EH (cell line): ENCODE measurements around the gene SETBP1.

Experiments
- DNase-seq: peaks from one replicate; pipeline ENCODE4 v3.0.0-alpha.2; 2015; ENCODE audit warnings: low read depth

Gene SETBP1

GRCh38 chr18:44680273-44681075 lies at the start of gene SETBP1:
TSS of gene SETBP1 (plus strand) at chr18:44680888. CDS start at chr18:44701347, 20,459 bp downstream.
- DNase-seq, result peak; percentile 17

- no peak for DNase-seq
Measured at GRCh38 chr18:44632469-44633145, 48.1 kb upstream of the SETBP1 start.

GRCh38 chr18:44635546-44635945 lies 45.1 kb upstream of the SETBP1 start:
- no peak for DNase-seq

- no peak for DNase-seq
Measured at GRCh38 chr18:44636241-44636640, 44.4 kb upstream of the SETBP1 start.

GRCh38 chr18:44637210-44638033 lies 43.3 kb upstream of the SETBP1 start:
- peak; percentile 59 for DNase-seq

- no peak for DNase-seq
Measured at GRCh38 chr18:44638034-44638540, 42.6 kb upstream of the SETBP1 start.

- DNase-seq, result no peak
Measured at GRCh38 chr18:44638811-44639210, 41.9 kb upstream of the SETBP1 start.

- no peak for DNase-seq
Measured at GRCh38 chr18:44643004-44643403, 37.7 kb upstream of the SETBP1 start.

- DNase-seq, result peak; percentile 84
Measured at GRCh38 chr18:44651478-44651877, 29.2 kb upstream of the SETBP1 start.

- no peak for DNase-seq
Measured at GRCh38 chr18:44651918-44652572, 28.6 kb upstream of the SETBP1 start.

GRCh38 chr18:44652722-44653121 lies 28.0 kb upstream of the SETBP1 start:
- DNase-seq, result peak; percentile 24

- peak; percentile 85 for DNase-seq
Measured at GRCh38 chr18:44654573-44654972, 26.1 kb upstream of the SETBP1 start.

- DNase-seq, result no peak
Measured at GRCh38 chr18:44655435-44655834, 25.3 kb upstream of the SETBP1 start.

- DNase-seq, result no peak
Measured at GRCh38 chr18:44659771-44660170, 20.9 kb upstream of the SETBP1 start.

GRCh38 chr18:44668270-44668975 lies 12.3 kb upstream of the SETBP1 start:
- no peak for DNase-seq

GRCh38 chr18:44671914-44672313 lies 8.8 kb upstream of the SETBP1 start:
- DNase-seq, result no peak

- no peak for DNase-seq
Measured at GRCh38 chr18:44672506-44672905, 8.2 kb upstream of the SETBP1 start.

GRCh38 chr18:44673256-44673880 lies 7.3 kb upstream of the SETBP1 start:
- DNase-seq, result no peak

- DNase-seq, result no peak
Measured at GRCh38 chr18:44677933-44678332, 2.8 kb upstream of the SETBP1 start.

- DNase-seq, result no peak
Measured at GRCh38 chr18:44678725-44679055, 2.0 kb upstream of the SETBP1 start.
